ENCODE data around the gene FBN1.

Gene FBN1

GRCh38 chr15:48553559-48553958 is 92.0 kb downstream of the FBN1 start:
- no peak for DNase-seq (ENCODE audit: low spot score)

DNA sequence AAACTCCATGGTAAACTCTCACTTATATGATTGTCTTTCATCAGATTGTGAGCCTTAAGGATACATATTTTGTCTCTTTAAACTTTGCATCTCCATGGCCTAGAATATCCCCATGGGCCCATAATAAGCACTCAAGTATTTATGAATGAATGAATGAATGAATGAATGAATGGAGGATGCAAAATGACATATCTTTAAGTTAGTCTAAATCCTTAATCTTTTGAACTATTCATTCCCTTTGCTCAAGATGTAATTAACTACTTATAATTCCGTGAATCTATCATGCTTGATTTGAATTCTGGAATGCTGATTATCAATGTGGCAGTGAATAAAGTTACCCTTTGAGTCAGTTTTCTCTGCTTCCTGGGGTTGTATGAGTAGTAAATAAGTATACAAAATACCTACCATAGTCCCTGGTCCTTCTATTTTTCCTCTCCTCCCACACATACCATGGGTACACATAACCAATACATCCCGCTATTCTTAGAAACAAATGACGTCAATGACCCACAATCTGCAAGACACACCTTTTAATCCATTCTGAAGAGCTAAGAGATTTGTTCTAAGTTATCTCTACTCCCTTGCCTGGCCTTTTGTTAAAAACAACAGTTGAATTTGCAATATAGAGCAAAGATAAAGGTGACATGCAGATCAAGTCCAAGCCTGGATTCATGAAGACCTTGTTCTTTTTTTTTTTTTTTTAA is 94.5 kb downstream of the FBN1 start:
- DNase-seq (ENCODE audit: low spot score): no peak

- DNase-seq (ENCODE audit: low spot score): no peak
These were observed 97.1 kb downstream of the FBN1 start for GRCh38 chr15:48548455-48548854.

GRCh38 chr15:48547286-48547685 is 98.2 kb downstream of the FBN1 start:
- DNase-seq (ENCODE audit: low spot score): no peak

GRCh38 chr15:48546296-48546695 is 99.2 kb downstream of the FBN1 start:
- DNase-seq (ENCODE audit: low spot score): no peak

GRCh38 chr15:48544778-48545177 is 100.7 kb downstream of the FBN1 start:
- no peak for DNase-seq (ENCODE audit: low spot score)

GRCh38 chr15:48541341-48542278 is 103.9 kb downstream of the FBN1 start:
- DNase-seq (ENCODE audit: low spot score): no peak

GRCh38 chr15:48540756-48541155 is 104.8 kb downstream of the FBN1 start:
- no peak for DNase-seq (ENCODE audit: low spot score)

- no peak for DNase-seq (ENCODE audit: low spot score)
These were observed 106.6 kb downstream of the FBN1 start for GRCh38 chr15:48538941-48539340.

DNA sequence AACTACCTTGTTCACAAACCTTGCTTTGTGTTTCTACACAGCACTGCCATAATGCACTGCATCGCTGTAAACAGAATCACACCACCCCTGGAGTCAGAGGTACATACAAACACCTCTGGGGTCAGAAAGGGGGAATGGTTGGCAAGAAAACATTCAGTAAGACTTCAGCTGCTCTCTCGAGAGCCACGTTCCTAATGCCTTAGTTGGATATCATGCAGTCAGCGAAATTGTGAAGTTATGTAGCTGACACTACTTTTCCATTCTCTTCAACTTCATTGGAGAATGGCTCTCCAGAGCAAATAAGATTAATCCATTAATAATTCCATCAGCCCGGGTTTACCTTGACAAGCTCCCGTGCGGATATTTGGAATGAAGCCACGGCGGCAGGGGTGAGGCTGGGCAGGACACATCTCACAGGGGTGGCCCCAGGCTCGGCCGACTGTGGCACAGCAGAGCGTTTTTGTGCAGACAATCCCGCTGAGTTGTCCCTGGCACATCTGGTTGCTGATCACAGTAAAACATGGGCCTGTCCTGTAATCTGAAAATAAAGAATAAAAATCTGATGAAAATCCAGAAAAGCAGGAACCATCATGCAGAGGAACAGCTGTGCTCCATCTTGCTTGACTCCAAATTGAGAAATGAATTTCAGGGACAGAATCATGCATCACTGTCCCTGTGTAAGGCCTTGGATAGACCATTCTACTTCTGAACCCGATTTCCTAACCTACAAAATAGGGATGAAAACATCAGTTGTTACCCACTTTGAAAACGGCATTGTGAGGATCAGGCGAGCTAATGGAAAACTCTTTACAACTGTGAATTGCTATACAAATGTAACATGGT is 108.0 kb downstream of the FBN1 start:
- no peak for DNase-seq (ENCODE audit: low spot score)

DNA sequence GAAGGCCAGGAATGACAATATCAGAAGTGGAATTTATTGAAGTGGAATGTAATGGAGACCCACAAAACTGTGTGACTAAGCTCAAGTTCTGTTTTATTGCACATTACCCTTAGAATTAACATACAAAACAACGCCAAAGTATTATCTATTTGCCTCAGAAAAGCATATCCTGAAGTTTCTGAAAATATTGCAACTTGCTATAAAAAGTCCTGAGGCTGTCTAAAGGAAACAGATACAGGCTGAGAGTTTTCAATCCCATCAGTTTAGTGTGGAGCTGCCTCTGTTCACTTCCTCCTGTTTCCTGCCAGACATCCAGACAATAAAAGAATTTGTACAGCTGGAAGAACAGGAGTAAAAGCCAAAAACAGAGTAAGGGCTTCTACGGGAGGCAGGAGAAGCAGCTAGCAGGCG is 108.8 kb downstream of the FBN1 start:
- no peak for DNase-seq (ENCODE audit: low spot score)

- DNase-seq (ENCODE audit: low spot score): no peak
These were observed 111.5 kb downstream of the FBN1 start for GRCh38 chr15:48533982-48534381.

DNA sequence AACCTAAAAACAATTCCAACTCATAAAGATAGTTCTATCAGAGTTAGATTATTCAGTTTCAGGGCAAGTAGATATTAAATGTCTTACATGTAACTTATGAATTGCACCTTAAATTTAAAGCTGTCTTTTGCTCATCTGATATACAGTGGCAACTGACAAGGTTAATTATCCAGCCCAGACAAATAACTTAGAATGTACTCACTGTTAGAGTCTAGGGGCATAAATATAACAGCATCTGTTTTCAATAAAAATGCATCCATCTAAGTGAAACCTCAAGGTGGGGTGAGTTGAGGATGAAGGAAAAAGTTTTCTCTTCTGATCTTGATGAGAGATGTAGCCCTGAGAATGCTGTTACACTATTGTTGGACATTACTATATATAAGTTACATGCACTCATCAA is 112.6 kb downstream of the FBN1 start:
- no peak for DNase-seq (ENCODE audit: low spot score)

DNA sequence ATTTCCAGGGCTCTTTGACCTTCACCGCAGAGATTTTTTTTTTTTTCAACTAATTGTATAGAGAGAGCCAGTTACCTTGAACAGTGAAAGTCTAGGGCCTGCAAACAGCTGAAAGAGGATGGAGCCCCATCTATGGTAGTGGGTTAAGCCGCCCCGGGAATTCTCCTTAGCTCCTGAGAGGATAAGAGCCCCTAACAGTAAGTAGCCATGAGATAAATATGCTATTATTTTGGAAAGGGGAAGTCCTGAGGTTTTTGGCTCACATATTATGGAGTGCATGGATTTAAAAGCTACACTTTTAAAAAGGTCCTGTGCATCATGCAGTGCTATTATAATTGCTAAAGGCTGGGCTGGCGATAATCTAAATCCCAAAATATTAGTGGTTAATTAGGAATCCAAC is 115.0 kb downstream of the FBN1 start:
- no peak for DNase-seq (ENCODE audit: low spot score)

DNA sequence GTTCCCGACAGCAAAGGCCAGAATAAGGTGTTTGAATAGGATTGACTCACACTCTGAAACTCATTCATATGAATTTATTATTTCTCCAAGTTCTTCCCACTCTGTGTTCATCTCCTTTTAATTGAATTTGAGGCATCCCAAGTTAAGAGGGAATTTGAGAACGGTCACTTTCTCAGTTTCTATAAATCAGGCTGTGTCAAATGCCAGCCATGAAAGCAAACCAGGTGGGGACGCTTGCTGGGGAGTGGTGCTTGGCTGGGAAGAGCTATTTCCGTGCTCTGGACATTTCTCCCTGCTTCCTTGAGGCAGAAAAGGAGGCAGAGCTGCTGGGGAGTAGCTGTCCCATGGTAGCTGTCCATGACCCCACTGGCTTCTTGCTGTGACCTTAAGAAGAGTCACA is 116.6 kb downstream of the FBN1 start:
- no peak for DNase-seq (ENCODE audit: low spot score)

GRCh38 chr15:48527517-48527916 is 118.0 kb downstream of the FBN1 start:
- DNase-seq (ENCODE audit: low spot score): no peak

GRCh38 chr15:48522911-48523310 is 122.6 kb downstream of the FBN1 start:
- DNase-seq (ENCODE audit: low spot score): no peak

- no peak for DNase-seq (ENCODE audit: low spot score)
These were observed 123.4 kb downstream of the FBN1 start for GRCh38 chr15:48522123-48522522.

DNA sequence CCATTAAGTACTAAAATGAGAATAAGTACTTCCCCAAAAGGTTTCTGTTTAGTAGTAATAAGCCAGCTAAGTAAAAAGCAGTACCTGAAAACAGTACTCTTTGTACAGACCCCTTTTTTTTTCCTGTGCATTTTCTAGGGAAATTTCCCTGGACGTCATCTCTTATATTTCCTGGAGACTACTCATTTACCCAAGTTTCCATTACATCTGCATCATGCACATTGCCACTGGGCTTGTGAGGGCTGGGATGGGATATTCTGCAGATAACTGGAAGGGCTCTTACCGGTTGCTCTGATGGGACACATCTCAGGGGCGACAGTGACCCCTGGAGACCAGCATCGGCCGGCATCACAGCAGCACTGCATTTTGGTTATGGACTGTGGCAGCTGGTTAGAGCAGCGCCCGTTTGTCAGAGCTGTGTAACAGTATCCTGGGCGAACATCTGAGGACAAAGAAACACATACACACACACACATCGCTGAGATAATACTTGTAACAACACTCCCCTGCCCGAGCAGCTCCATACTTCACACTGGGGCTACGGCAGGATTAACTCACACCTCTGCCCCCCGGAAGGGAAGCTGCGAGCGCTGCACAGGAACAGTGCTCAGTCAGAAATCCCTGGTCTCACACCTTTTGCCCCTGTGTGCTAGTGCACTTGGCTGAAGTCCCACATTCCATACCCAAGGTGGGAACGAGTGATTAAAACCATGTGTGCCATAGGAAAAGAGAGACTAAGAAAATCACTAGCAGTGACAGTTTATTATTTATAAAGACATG is 124.9 kb downstream of the FBN1 start:
- DNase-seq (ENCODE audit: low spot score): no peak

- no peak for DNase-seq (ENCODE audit: low spot score)
These were observed 129.4 kb downstream of the FBN1 start for GRCh38 chr15:48516121-48516520.

DNA sequence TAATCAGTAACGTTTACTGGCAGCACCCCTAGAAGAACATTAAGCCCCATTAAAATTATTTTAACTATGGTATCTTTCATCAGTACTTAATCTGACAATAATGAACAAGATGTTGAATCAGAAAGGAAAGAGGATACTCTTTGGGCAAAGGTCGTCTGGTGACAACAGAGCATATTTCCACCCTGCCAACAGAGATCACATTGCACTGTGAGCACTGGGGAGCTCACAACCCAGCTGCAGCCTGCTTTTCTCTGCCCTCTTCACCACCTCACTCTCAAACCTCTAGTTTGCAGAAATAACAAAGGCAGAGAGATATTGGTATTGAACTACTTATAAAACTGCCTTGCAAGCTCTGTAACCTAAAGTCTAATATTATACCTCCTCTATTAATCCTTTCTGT is 130.0 kb downstream of the FBN1 start:
- no peak for DNase-seq (ENCODE audit: low spot score)

All from hematopoietic multipotent progenitor cell treated with erythropoietin and hydrocortisone succinate and interleukin-3 and kit ligand, for 17 days (in vitro differentiated cells).